ENCODE results near the gene MPL.

DNA sequence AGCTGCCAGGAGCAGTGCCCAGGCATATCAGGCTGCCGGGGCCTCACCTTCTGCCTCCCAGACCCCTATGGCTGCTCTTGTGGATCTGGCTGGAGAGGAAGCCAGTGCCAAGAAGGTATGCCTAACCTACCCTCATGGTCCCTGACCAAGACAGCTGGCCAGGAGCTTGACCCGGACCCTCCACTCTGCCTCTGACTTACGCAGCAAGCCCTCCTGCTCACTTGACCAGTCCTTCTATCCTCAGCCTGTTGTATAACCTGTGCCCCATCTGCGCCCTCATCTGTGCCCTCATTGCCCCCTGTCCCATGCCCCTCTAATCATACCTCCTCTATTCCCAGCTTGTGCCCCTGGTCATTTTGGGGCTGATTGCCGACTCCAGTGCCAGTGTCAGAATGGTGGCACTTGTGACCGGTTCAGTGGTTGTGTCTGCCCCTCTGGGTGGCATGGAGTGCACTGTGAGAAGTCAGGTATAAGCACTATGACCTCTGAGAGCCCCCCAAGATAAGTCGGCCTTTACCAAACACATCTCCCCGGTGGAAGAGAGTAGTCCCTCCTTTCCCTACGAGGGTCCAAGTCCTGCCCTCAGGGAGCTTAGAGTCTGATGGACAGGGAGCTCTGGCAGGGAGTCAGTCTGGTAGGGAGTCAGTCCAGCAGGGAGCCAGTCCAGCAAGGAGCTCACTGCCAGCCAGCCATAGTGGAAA is 30.0 kb upstream of the MPL start:
- TF ChIP-seq, protein P1, sequence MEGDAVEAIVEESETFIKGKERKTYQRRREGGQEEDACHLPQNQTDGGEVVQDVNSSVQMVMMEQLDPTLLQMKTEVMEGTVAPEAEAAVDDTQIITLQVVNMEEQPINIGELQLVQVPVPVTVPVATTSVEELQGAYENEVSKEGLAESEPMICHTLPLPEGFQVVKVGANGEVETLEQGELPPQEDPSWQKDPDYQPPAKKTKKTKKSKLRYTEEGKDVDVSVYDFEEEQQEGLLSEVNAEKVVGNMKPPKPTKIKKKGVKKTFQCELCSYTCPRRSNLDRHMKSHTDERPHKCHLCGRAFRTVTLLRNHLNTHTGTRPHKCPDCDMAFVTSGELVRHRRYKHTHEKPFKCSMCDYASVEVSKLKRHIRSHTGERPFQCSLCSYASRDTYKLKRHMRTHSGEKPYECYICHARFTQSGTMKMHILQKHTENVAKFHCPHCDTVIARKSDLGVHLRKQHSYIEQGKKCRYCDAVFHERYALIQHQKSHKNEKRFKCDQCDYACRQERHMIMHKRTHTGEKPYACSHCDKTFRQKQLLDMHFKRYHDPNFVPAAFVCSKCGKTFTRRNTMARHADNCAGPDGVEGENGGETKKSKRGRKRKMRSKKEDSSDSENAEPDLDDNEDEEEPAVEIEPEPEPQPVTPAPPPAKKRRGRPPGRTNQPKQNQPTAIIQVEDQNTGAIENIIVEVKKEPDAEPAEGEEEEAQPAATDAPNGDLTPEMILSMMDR (IDR thresholded peaks at IDR 0.05; ENCODE audit: insufficient read depth, low read length, poor library complexity, severe bottlenecking) = no peak
- no peak for TF ChIP-seq EZH2phosphoT487 (conservative IDR thresholded peaks at IDR 0.05; ENCODE audit: low read length)

Data from SU-DHL-6 (cell line).